IPS-NIHi7 (cell line): Measurements from ENCODE around the gene NXF2.
"Not testable (repeated sequence)": the region's sequence is repeated elsewhere in the genome, so short reads cannot be mapped to it uniquely, and the experiment has no call there.

Experiments used
- DNase-seq: peaks from one replicate; pipeline ENCODE4 v3.0.0; 2012; ENCODE audit warnings: mixed read lengths; ENCODE audit errors: extremely low spot score

The NXF2 gene

GRCh38 chrX:102246893-102247292 is at the start of gene NXF2:
Gene NXF2 (plus strand): TSS chrX:102247167. CDS start chrX:102307079, 59,912 bp downstream.
- not testable (repeated sequence) for DNase-seq

DNA sequence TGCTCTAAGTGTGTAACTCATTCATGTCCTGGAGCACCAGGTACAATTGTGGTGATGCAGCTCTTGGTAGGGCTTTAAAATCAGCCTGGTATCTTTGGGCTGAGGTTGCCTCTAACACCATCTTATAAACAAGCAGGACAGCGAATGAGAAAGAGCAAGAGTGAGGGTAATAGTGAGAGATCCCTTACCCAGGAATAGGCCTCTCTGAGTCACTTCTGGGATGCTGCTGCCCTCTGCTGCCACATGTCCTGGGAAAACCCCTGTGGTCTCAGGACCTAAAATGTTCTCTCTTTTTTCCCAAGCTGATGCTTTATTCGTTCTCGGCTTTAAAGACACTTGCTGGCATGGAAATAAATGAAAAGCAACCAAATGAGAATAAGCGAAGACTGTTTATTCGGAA is 39.0 kb upstream of the NXF2 start:
- not testable (repeated sequence) for DNase-seq

DNA sequence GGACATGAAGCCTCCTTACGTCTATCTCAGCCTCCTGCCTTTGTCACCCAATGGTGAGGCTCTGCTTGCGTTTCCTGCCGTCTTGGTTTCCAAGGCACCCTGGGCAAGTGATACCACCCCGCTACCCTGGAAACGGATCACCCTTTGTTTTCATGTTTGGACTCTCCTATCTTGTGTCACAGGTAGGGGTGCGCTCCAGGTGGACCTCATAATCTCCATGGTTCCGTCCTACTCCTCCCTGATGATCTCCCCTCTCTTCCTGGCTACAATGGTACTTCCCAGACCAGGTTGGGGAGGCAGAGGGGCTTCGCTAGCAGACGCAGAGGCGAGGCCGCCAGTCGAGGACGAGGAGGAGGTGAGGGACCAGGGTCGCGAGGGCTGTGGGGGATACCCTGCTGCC is 32.0 kb upstream of the NXF2 start, which contains the start of gene TCP11X1:
TSS of gene TCP11X1 (plus strand) at position 316 of the 400 bp plus-strand sequence.
- not testable (repeated sequence) for DNase-seq

- DNase-seq, result not testable (repeated sequence)
These were observed 30.5 kb upstream of the NXF2 start for GRCh38 chrX:102216497-102216896.

DNA sequence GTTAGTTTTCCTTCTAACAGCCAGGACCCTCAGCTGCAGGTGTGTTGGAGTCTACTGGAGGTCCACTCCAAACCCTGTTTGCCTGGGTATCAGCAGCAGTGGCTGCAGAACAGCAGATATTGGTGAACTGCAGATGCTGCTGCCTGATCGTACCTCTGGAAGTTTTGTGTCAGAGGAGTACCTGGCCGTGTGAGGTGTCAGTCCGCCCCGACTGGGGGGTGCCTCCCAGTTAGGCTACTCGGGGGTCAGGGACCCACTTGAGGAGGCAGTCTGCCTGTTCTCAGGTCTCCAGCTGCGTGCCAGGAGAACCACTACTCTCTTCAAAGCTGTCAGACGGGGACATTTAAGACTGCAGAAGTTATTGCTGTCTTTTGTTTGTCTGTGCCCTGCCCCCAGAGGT is 11.3 kb upstream of the NXF2 start:
- not testable (repeated sequence) for DNase-seq

DNA sequence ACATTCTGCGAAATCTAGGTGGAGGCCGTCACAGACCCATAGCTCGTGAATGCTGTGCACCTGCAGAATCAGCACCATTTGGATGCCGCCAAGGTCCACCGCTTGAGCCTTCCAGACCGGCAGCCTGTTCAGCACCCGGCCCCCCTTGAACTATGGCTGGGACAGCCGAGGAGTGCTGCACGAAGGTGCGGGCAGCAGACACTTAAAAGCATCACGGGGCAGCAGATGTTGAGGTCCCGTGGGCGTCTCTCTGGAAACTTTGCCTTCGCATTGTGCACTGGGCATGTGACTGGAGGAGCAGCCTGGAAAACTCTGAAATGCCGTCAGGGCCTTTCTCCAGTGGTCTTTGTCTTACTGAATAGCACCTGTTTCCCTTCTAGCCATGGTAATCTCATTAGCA is 6.7 kb upstream of the NXF2 start:
- not testable (repeated sequence) for DNase-seq

GRCh38 chrX:102272231-102272630 is 25.3 kb downstream of the NXF2 start:
- DNase-seq, result not testable (repeated sequence)

DNA sequence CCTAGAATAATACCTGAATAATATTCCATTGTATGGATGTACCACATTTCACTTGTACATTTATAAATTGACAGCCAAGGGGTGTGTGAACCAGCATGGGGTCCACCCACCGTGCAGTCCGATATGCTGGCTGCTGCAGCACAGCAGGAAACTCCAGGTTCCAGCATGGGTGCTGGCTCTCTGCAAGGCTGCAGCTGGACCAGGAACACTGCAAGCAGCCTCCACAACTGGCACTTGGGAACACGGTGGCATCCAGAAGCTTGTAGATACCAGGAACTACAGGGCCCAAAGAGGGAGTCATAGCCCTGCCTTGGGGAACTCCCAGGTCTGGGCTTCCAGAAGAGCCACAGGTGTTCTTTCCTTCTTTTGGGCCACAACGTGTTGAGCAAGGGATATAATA is 91.2 kb downstream of the NXF2 start:
- DNase-seq, result no peak

DNA sequence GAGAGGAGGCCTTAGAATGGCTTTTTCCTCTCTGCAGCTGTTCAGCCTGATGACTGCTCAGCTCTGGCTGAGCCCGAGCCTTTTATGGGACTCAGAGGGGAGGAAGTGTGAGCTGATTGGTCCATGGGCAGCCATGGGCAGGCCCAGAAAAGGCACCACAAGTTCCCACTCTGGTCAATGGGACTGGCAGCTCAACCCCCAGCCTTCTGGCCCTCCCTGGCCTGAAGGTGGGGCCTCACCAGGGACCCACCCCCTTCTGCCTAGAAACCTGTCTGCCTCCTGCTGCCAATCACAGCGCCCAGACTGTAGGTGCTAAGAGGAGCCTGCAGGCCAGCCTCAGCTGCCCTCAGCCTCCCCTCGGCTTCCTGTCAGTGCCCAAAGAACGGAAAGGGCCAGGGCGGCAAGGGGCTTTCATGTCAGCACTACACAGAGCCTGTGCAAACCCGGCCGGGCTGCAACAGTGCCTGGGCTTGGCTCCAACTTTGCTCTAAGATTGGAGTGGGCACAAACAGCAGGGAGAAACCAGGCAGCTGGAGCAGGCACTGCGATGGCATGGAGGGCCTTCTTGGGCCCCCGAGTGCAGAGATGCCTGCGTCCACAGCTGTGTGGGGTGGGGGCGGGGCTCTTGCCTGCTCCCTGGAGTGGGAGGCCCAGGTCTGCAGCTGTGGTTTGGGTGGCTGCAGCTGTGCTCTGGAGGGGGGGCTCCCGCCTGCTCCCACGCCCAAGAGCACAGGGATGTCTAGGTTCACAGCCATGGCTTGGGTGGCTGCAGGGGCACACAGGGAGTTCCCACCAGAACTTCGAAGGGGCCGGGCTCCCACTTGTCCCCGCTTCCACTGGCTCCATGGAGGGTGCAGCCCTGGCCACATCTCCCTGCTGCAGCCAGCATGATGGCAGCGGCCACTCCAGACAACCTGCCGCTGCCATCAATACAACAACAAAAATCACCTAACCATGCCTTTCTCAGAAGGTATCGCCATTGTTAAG is 92.6 kb downstream of the NXF2 start:
- DNase-seq, result no peak

- DNase-seq, result no peak
These were observed 94.9 kb downstream of the NXF2 start for GRCh38 chrX:102341867-102342266.

GRCh38 chrX:102345916-102346315 is 98.9 kb downstream of the NXF2 start:
- peak; percentile 44 for DNase-seq
